ENCODE results near the gene MYOZ3. TPM values are rescaled to one million over a fixed set of nuclear protein-coding genes. Genes with fewer than 3 reads are reported as not detected.
A peak's percentile ranks its signal among the peaks of the same experiment; 100 is the strongest.

MYOZ3 gene
- total RNA-seq, 1 donor from 2014 or later, result 10.4 TPM

GRCh38 chr5:150659360-150660107 is 1.5 kb upstream of the MYOZ3 start:
- DNase-seq (ENCODE audit: low spot score), result no peak

- no peak for DNase-seq (ENCODE audit: low spot score)
These were observed 781 bp upstream of the MYOZ3 start for GRCh38 chr5:150660108-150660831.

- DNase-seq (ENCODE audit: low spot score), result no peak
These were observed 958 bp downstream of the MYOZ3 start for GRCh38 chr5:150661821-150662596.

GRCh38 chr5:150662731-150663516 is 1.9 kb downstream of the MYOZ3 start:
- DNase-seq (ENCODE audit: low spot score), result no peak

GRCh38 chr5:150663936-150664335 is 2.9 kb downstream of the MYOZ3 start:
- DNase-seq (ENCODE audit: low spot score), result no peak

GRCh38 chr5:150665044-150665443 is 4.0 kb downstream of the MYOZ3 start:
- DNase-seq (ENCODE audit: low spot score), result no peak

- no peak for DNase-seq (ENCODE audit: low spot score)
These were observed 9.4 kb downstream of the MYOZ3 start for GRCh38 chr5:150670275-150670947.

- no peak for DNase-seq (ENCODE audit: low spot score)
These were observed 9.9 kb downstream of the MYOZ3 start for GRCh38 chr5:150670948-150671310.

- no peak for DNase-seq (ENCODE audit: low spot score)
These were observed 10.6 kb downstream of the MYOZ3 start for GRCh38 chr5:150671509-150672236.

GRCh38 chr5:150672237-150672883 is 11.3 kb downstream of the MYOZ3 start:
- DNase-seq (ENCODE audit: low spot score), result peak; percentile 55

- DNase-seq (ENCODE audit: low spot score), result no peak
These were observed 11.8 kb downstream of the MYOZ3 start for GRCh38 chr5:150672884-150673275.

GRCh38 chr5:150674341-150674821 is 13.3 kb downstream of the MYOZ3 start:
- DNase-seq (ENCODE audit: low spot score), result no peak

- DNase-seq (ENCODE audit: low spot score), result no peak
These were observed 14.0 kb downstream of the MYOZ3 start for GRCh38 chr5:150675069-150675468.

GRCh38 chr5:150676578-150676977 is 15.5 kb downstream of the MYOZ3 start:
- DNase-seq (ENCODE audit: low spot score), result no peak

GRCh38 chr5:150689120-150689519 is 28.1 kb downstream of the MYOZ3 start:
- DNase-seq (ENCODE audit: low spot score), result no peak

- no peak for DNase-seq (ENCODE audit: low spot score)
These were observed 29.7 kb downstream of the MYOZ3 start for GRCh38 chr5:150690760-150691159.

GRCh38 chr5:150692276-150692675 is 31.2 kb downstream of the MYOZ3 start:
- no peak for DNase-seq (ENCODE audit: low spot score)

GRCh38 chr5:150694612-150695011 is 33.6 kb downstream of the MYOZ3 start:
- no peak for DNase-seq (ENCODE audit: low spot score)

GRCh38 chr5:150700246-150700593 is 39.2 kb downstream of the MYOZ3 start:
- DNase-seq (ENCODE audit: low spot score), result no peak

Data from umbilical cord (tissue), 2 donors.